HG03139 (cell line): ENCODE results near the gene LPIN2.

Experiments
- ATAC-seq: cut with Tn5 transposase; IDR thresholded peaks from one replicate; pipeline ENCODE4 v1.9.1; 2021; ENCODE audit not compliant: unreplicated experiment

The LPIN2 gene

DNA sequence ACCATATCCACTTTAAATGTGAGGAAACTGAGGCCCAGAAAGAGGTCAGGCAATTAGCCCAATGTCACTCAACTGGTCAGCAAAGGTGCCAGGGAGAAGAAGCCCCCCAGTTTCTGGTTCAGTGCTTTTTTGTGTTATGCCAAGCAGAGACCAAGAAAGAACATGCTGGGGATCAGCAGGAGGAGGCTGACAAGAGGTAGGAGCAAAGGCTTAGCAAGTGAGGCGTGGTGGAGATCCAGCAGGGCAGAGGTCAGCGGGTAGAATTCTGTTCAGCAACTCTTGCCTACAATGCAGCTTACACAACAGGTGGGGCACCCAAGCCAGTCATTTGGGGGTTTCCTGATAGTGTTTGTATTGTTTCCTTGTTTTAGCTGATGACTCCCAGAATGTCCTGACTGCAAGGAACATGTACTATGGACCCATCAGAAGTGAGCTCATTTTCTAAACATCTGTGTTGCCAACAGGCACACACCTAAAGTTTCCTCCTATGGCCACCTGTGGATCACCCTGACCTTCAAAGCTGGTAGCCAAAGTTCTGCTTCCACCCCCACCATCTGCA is 28.2 kb downstream of the LPIN2 start:
- ATAC-seq, result no peak

DNA sequence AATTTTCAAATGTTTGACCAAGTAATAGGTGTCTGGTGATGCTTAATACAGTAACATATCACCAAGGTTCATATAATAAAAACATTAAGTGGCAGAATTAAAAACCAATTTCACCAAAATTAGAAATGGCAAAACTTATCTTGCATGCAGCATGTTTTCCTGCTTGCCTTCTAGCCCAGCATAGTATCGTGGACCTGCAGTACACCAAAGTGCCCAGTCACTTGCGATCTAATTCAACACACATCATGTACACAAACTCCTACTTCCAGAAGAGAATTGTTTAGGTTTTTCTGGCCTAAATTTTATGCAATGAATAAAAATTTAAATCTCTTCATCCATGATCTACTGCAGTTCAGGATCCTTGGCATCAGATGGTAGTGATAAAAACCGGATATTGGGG is 28.9 kb downstream of the LPIN2 start:
- ATAC-seq, result no peak

DNA sequence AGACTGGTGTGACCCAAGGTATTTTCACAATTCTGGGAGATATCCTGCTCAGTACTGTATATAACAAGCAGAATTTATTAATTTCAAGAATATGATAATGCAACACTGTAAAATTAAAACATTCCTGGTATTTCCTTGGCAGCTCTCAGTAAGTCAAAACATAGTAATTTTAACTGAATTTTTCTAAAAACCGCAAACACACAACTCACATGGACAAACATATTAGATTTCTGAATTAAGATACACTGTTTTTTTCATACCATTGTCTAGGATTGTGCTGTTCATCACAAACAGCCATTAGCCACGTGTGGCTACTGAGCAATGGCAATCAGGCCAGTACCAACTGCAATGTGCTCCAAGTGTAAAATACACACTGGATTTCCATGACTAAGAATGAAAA is 29.6 kb downstream of the LPIN2 start:
- no peak for ATAC-seq

DNA sequence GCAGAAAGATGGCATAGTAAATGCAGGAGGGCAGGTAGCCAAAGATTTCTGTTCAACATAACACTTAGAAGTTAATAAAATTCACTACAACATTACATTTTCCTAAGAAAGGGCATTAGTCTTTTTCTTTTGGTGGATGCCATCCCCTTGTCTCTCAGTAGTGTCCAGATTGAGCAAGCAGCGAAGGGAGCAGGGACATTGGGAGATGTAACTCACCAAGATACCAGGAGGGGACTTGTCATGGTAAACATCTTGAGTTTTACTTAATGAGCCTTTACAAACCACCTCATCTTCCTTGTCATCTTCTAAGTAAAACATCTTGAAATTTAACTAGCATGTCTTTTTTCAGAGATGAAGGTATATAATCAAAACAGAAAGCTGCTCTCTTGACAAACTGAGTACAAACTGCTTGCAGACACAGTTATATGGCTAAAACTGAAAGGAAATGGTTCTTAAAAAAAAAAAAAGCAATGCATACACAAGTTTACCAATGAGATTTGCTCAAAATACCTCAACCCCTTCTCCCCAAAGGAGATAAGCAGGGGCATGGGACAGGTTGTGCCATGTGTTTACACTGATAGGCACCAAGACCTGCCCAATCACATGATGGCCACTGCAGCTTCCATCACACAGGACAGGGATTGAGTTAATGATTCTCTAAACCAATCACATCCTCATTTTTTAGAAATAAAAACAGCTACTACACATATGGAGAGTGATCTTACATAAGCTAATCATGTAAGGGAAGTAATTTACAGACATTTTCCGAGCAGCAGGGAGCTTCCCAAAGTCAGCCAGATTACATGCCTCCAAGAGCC is 30.3 kb downstream of the LPIN2 start:
- no peak for ATAC-seq

DNA sequence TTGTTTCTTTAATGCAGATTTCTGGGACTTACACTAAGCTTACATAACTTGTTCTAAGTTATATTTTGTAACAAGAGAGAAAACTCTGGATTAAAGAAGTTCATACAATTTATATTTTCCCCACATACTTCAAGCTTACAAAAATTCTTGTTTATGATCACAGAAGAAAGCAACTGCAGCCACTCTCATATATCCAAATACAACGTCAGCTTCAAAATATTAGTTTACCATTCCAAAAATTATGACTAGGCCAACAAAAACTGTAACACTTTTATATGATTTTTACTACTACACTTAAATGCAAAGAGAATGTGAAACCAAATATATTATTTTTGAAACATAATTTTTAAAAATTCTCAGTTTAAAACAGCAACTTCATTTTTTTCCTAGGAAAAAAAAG is 30.9 kb downstream of the LPIN2 start:
- ATAC-seq, result no peak

DNA sequence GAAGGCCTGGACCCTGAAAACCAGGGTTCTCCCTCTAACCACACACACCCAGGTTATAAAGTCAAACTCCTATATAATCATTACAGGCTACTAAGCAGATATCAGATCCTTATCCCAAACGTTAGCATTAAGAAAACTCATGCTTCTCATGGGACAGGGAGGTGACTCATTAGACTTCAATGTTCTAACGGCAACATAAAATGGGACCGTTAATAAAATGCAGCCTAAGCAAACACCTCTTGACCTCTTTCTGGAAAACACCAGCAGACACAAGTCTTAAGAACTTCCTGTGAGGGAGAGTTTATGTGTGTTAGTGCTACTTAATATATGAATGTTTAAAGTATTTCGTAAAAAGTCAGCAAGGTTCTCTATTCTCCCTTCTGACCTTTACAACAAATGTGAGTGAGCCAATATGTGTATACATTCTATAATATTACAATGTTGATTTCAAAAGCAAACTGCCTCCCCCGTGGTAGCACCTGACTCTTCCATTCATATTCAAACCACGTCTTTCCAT is 31.7 kb downstream of the LPIN2 start:
- ATAC-seq, result no peak

DNA sequence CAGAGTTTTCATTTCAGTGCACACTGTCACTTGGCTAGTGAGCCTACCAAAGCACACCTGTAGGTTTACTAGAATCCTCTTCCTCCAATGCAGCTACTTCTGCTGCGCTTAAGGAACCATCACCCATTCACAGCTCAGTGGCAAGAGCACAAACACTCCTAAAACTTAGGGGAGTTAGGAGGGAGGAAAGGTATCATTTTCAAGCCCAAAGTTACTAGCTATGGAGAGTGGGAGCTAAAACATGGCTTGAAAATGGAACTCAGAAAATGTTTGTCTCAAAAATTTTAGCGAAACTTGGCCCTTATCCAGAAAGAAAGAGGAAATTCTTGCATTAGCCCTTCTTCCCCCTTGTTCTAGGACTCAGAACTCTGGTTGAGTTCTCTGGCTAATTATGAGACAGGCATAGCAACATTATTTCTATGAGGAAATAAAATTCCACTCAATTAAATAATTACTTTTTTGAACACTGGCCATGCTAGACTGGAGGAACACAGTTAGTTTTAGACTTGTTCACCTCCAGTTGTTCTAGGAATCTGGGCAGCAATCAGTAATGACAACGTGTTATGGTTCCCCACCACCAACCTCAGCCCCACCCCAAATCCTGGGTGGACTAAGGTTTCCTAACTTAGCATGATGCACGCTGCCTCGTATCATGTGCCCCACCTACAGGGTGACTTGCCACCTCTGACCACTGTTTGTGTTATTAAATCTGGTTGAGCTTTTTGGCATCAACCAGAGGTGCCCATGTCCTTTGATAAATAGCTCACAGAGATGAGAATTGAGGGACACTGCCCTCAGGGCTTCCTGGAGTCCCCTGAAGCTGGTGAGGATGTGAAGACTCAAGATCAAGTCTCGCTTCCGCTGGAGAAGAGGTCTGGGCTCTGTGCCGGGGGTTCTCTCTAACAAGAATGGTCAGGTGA is 32.8 kb downstream of the LPIN2 start:
- no peak for ATAC-seq

DNA sequence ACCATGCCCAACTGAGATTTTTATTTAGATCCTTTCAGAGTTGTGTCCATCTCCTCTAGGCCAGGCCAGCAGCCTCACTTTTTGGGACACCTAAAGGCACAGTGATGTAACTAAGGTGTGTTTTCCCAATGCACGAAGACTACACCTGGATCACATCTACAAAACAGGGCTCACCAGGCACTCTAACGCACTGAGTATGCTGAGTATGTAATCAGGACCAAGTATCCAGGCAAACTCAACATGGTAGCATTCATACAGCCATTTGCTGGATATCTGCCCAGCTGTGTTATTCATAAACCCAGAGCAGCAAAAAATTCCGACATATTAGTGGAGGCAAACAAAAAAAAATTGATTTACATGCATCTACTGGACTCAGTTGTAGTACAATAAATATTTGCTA is 33.8 kb downstream of the LPIN2 start:
- ATAC-seq, result no peak

DNA sequence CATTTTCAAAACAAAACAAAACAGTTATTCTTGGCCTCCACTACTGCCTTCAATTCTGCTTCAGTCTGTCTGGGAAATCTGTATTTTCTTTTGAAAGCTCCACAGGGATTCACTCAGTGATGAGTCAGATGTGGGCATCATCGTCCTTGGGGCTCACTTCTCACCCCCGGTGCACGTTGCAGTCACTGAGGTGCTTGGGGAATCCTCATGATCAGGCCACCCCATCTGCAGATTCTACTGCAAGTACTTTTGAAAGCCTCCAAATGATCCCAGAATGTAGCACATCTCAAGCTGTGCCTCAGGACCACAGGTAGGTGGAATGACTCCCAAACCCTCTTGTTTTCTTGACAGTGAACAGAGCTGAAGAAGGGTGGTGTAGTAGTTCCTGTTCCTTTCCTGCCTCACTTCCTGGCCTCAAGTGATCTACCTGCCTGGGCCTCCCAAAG is 34.3 kb downstream of the LPIN2 start:
- no peak for ATAC-seq

DNA sequence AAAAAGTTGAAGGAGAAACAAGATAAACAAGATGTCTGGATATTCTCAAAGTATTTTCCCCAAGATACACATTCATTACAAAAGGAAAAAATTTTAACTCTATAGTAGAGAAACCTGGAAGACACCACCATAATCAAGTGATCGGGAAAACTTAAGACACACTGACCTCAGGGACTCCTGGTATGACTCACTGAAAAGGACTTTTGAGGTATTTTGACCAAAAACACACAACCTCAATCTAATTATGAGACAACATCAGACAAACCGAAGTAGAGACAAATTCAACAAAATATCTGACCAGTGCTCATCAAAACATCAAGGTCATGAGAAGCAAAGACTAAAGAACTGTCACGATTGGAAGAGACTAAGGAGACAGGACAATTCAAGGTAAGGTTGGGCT is 34.7 kb downstream of the LPIN2 start:
- ATAC-seq, result no peak

DNA sequence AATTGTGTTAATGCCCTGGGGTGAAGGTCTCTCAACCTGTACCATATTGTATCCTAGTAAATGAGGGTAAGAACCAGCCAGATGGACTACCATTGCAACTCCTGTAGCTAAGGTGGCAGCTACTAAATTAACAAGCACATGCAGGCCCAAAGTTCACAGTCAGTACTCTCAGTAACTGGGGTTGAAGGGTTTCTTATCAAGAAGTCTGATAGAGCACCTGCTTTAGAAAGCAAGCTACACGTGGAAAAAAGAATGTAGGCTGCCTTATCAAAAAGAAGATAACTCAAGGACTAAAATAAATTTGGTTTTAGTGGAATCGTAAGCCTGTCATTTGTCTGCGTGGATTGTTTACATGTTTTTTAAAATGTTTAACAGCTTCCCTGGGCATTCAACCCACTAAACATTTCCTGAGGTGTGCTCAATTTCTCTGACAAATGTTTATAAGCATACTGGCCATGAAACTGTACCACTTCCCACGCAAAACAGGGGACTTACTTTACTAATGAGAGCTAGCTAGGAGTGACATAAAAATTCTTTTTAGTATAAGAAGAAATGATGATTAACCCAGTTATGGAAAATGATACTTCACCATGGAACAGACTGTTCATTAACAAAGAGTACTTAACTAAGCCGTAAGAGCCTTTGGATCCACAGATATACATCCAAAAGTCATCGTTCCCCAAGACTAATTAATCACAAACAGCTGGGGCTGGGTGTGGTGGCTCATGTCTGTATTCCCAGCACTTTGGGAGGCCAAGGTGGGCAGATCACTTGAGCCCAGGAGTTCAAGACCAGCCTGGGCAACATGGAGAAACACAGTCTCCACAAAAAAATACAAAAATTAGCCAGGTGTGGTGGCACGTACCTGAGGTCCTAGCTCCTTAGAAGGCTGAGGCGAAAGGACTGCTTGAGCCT is 36.5 kb downstream of the LPIN2 start:
- no peak for ATAC-seq

DNA sequence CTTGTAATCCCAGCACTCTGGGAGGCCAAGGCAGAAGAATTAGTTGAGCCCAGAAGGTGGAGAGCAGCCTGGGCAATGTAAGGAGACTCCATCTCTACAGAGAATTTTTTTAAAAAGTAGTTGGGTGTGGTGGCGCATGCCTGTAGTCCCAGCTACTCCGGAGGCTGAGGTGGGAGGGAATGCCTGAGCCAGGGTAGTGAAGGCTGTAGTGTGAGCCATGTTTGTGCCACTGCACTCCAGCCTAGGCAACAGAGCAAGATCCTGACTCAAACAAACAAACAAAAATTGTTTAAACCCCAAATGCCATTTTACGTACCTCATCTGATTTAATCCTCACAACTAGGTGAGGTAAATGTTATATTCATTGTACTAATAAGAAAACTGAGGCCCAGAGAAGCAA is 38.2 kb downstream of the LPIN2 start:
- no peak for ATAC-seq

DNA sequence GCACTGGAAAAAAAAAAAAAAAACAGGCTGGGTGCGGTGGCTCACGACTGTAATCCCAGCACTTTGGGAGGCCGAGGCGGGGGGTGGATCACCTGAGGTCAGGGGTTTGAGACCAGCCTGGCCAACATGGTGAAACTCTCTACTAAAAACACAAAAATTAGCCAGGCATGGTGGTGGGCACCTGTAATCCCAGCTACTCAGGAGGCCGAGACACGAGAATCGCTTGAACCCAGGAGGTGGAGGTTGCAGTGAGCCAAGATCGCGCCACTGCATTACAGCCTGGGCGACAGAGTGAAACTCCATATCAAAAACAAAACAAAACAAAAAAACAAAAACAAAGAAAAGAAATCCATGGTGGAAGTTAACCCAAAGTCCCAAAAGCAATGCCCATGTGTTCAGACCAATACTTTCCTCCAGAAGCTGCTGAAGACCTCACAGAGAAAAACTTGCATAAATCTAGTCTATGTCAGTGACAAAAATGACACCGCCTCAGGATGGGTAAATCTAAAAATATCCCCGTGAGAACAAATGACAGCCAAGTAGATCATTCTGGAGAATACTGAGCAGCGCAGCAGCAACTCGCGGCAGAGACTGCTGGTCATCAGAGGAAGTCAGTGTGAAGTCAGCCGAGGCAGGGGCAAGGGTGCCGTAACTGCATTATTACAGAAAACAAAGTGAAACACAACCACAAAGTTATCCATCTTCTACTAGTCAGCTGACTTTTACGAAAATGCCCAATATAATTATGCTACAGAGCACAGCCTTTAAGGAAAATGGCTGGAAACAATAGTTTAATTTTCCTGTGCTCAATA is 41.0 kb downstream of the LPIN2 start:
- ATAC-seq, result peak; percentile 82

DNA sequence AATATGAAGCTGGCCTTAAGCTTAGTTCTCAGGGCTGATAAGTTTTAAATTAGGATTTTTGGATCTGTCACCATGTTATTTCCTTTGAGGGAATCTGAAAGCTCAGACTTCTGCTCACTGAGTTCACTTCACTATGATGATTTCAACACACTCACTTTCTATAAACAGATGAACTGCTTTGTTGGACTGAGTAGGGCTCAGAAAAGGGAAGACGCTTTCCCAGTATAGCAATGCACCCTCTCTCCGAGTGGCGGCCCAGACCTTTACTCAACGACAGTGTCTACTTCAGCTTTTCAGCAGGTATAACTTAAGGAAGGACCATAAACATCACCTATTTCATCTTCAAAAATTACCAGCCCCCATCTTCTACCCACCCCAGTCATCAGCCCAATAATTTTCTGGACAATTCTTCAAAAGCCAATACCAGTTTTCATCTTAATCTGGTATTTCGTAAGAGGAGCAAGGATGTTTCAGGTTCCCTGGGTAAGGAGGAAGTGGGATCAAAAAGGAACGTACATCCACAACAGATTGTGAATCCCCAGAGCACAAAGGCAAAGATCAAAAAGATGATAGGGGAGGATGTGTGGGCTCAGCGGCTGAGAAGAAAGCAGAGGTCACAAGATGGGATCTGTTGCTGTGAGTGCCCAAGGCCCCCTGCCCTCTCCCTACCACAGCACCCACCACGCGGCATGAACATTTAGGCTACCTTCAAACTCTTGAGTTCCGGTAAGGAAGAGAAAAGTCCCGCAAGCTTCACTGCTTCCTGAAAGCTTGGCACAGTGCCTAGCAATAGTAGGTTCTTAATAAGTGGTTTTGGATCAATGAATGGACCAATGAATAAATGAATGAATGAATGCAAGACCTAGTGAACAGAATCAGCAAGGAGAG is 41.9 kb downstream of the LPIN2 start:
- ATAC-seq, result peak; percentile 42

DNA sequence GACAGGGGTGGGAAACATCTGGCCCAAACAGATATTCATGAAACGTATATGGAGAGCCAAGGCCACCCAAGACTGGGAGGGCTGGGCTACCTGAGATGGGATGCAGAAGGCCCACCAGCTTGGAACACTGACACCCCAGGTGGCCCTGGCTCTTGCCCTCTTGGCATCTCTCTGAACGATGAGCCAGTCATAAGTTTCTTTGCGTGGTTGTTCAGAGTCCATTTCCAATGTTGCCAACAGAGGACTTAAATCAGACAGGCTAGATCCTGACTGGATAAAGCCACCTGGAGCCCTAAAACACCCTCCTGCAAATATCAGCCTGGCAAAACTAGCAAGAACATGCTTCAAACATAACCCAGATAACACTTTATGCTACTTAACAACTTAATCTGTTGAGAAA is 42.6 kb downstream of the LPIN2 start:
- ATAC-seq, result no peak

DNA sequence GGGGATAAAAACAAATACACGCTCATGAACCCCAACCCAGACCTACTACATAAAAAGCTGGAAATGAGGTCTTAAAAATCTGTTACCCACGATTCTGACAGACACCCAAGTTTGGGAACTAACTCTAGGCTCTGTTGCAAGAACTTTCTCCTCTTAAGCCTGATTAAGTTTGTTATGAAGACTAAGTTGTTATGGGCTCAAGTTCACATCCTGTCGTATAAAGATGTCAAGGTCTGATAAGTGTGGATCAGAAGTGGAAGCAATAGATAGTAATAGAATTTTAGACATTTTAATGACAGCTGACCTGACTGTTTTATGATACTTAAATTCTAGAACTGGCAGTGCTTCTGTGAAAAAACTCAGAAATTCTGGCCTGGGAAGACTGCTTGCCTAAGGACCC is 43.2 kb downstream of the LPIN2 start:
- no peak for ATAC-seq

DNA sequence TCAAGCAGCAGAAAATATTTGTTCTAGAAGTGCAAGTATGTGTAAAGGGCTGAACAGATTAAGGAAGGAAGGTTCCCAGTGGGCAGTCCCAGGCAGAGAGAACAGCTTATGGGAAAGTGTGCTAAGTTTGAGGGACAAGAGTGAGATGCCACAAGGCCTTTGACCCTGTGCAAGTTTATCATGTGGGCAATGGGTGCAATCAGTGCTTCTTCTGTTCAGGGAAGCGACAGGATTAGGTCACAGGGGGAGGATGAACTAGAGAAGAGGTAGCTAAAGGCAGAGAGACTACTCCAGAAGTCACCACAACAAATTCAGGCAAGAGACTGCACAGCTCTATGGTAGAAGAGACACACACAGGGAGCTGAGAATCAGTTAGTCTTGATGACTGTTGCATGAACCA is 44.3 kb downstream of the LPIN2 start:
- ATAC-seq, result no peak

DNA sequence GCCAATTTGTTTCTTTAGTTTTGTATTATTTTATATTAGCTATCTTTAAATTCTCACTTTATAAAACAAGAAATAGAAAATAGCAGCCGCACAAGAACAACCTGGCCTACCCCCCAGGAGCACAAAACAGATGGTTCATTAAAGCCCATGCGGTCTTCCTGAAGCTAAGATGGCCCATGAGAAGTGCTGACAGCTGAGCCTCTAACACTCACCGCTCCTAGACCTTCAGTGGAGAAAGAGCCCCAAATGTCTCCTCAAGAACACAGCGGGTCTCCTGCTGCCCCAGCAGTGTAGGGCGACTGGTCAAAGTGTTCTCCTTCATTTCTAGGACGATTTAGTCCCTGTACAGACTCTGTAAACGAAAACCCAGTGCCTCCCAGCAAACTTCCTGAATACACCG is 45.1 kb downstream of the LPIN2 start:
- ATAC-seq, result no peak

DNA sequence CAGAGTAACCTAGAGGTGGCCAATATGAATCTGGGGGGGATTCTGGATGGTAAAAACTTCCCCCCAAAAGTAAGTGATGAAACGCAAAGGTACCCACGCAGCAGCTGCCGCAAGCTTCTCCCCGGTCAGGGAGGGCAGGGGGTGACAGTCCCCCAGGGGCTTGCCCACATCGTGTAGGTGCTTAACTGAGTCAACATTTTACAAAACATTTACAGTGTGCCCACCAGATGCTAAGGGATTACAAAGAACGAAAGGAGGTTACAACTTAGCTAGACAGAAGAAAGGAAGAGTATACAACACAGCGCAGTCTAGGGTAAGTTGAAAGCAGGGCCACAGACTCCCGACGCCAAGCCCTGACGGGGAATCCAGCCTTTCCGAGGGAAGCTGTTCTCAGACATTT is 45.6 kb downstream of the LPIN2 start:
- no peak for ATAC-seq
